Calu3 (cell line): ENCODE results near the gene KLK12. TPM values are rescaled to one million over a fixed set of nuclear protein-coding genes. Genes with fewer than 3 reads are reported as not detected.
A peak's percentile ranks its signal among the peaks of the same experiment; 100 is the strongest.

Source experiments
- BruUV-seq: library from RNA; stranded (reverse); fragments of 400-500 nt; replicated peaks from 2 replicates; lab custom pipeline; 2021; lab: Mats Ljungman, UMichigan
- CTCF ChIA-PET: fragments of 300-600 bp; sonication (Branson Sonifier 250); formaldehyde crosslinking; loops from one replicate; lab custom pipeline; 2022; ENCODE audit warnings: antibody characterized with exemption; lab: Charles Lee
- DNase-seq: peaks from one replicate; pipeline ENCODE4 v3.0.0; 2022
- H3K27ac Mint-ChIP-seq: one replicate; pipeline ENCODE4 v1.8.0; 2022; ENCODE audit warnings: mixed read lengths; ENCODE audit not compliant: unreplicated experiment
- H3K27me3 Mint-ChIP-seq: one replicate; pipeline ENCODE4 v1.8.0; 2022; ENCODE audit warnings: mixed read lengths; ENCODE audit not compliant: unreplicated experiment
- H3K36me3 Mint-ChIP-seq: one replicate; pipeline ENCODE4 v1.8.0; 2022; ENCODE audit warnings: mild to moderate bottlenecking, moderate library complexity, mixed read lengths; ENCODE audit not compliant: insufficient read depth, unreplicated experiment
- H3K4me1 Mint-ChIP-seq: one replicate; pipeline ENCODE4 v1.8.0; 2022; ENCODE audit warnings: mild to moderate bottlenecking, low read depth, mixed read lengths; ENCODE audit not compliant: unreplicated experiment
- H3K4me3 Mint-ChIP-seq: one replicate; pipeline ENCODE4 v1.8.0; 2022; ENCODE audit warnings: mild to moderate bottlenecking, low read depth, moderate library complexity, mixed read lengths; ENCODE audit not compliant: unreplicated experiment
- H3K9me3 Mint-ChIP-seq: one replicate; pipeline ENCODE4 v1.8.0; 2022; ENCODE audit warnings: low read depth, mixed read lengths; ENCODE audit not compliant: unreplicated experiment
- intact Hi-C: fragments of 100-400 bp; cut with micrococcal nuclease; formaldehyde crosslinking; loops from one replicate; pipeline ENCODE4 v1.10.0; 2022; ENCODE audit not compliant: unreplicated experiment
- total RNA-seq: library from RNA; stranded (reverse); gene quantifications from 2 replicates; pipeline ENCODE4 v1.2.3, GENCODE V29; 2022
- TF ChIP-seq, protein P1 (sequence below): fragments of 200-600 bp; IDR thresholded peaks from one replicate; pipeline ENCODE4 v1.8.0; 2022; ENCODE audit warnings: antibody characterized with exemption; ENCODE audit not compliant: unreplicated experiment

Gene KLK12
- total RNA-seq, 1 experiment from 2014 or later = not detected

DNA sequence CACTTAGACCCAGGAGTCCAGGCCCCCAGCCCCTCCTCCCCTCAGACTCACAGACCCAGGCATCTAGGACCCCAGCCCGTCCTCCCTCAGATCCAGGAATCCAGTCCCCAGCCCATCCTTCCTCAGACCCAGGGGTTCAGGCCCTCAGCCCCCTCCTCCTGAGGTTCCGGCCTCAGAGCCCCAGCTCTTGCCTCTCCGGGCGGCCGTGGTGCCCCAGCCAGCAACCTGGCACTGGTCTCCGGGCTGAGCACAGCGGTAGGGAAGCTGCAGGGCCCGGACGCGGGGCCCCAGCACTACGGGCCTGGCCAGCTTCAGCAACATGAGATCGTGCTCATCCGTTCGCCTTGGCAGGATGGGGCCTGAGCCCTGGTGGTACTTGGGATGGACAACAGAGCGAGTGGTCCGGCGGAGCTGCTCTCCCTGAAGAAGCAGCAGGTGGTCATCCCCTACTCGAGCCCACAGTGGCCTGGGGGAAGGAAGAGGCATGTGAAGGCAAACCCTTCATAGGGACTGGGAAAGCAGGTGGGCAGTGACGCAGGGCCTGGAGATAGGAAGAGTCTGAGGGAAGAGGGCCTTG is 19.0 kb downstream of the KLK12 start:
- CTCF ChIA-PET = interaction anchor here (1.6 to 2.2 kb wide), 3 partner anchors 24 to 117 kb away, joined by 6 to 38 read pairs (median 9); partner anchors contain the start of gene KLK6
- BruUV-seq = no TSS peak
- TF ChIP-seq, protein P1, sequence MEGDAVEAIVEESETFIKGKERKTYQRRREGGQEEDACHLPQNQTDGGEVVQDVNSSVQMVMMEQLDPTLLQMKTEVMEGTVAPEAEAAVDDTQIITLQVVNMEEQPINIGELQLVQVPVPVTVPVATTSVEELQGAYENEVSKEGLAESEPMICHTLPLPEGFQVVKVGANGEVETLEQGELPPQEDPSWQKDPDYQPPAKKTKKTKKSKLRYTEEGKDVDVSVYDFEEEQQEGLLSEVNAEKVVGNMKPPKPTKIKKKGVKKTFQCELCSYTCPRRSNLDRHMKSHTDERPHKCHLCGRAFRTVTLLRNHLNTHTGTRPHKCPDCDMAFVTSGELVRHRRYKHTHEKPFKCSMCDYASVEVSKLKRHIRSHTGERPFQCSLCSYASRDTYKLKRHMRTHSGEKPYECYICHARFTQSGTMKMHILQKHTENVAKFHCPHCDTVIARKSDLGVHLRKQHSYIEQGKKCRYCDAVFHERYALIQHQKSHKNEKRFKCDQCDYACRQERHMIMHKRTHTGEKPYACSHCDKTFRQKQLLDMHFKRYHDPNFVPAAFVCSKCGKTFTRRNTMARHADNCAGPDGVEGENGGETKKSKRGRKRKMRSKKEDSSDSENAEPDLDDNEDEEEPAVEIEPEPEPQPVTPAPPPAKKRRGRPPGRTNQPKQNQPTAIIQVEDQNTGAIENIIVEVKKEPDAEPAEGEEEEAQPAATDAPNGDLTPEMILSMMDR = no peak
- no peaks in the 10 kb centered on the region for H3K9me3 Mint-ChIP-seq
- intact Hi-C loops = loop anchor here (1.0 to 10.0 kb wide), 2 partner anchors 85 to 211 kb away; no protein-coding TSS in a partner anchor
- peaks cover 4% of the 10 kb centered on the region for H3K27me3 Mint-ChIP-seq
- no peak for DNase-seq
- H3K36me3 Mint-ChIP-seq = peaks cover 57% of the 10 kb centered on the region
- no peak overlapping the region for H3K27ac Mint-ChIP-seq
- peak overlapping the region; percentile 89 for H3K4me3 Mint-ChIP-seq
- H3K4me1 Mint-ChIP-seq = peaks cover 33% of the 10 kb centered on the region

DNA sequence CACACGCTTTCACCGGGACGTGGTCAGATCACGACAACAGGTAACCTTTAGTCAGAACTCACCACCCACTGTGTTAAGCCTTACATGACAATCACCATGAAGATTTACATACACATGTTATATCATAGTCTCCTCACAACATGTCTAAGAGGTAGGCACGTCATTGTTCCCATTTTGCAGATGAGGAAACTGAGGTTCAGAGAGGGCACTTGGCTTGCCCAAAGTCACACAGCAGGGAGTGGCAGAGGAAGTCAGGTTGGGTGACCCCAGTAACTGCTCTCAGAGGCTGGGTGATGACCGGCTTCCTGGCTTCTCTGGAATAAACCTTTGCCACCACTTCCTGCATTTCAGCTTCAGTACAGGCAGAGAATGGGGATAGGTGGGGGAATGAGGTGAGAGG is 20.6 kb downstream of the KLK12 start:
- no peak for DNase-seq
- intact Hi-C loops = loop anchor here (10.0 kb wide), 1 partner anchor 209 kb away; no protein-coding TSS in a partner anchor
- Mint-ChIP-seq H3K27ac (no peak overlapping the region), H3K36me3 (peaks cover 48% of the 10 kb centered on the region), H3K4me3 (no peak overlapping the region), H3K4me1 (peaks cover 37% of the 10 kb centered on the region), H3K27me3 (peaks cover 19% of the 10 kb centered on the region), H3K9me3 (no peaks in the 10 kb centered on the region)
- BruUV-seq = no TSS peak
- CTCF ChIA-PET = no interaction called here
- TF ChIP-seq, protein P1 = no peak

- Mint-ChIP-seq H3K4me1 (peaks cover 26% of the 10 kb centered on the region), H3K27ac (no peak overlapping the region), H3K36me3 (peaks cover 33% of the 10 kb centered on the region), H3K9me3 (no peaks in the 10 kb centered on the region), H3K27me3 (peaks cover 28% of the 10 kb centered on the region), H3K4me3 (no peak overlapping the region)
- intact Hi-C loops = loop anchor here (10.0 kb wide), 1 partner anchor 208 kb away; no protein-coding TSS in a partner anchor
- DNase-seq = no peak
- TF ChIP-seq, protein P1 = no peak
- CTCF ChIA-PET = interaction anchor here (1.0 kb wide), 1 partner anchor 20 kb away, joined by 3 read pairs; no protein-coding TSS in a partner anchor
- BruUV-seq = no TSS peak
Observed at GRCh38 chr19:51012661-51013190, 22.1 kb downstream of the KLK12 start.

DNA sequence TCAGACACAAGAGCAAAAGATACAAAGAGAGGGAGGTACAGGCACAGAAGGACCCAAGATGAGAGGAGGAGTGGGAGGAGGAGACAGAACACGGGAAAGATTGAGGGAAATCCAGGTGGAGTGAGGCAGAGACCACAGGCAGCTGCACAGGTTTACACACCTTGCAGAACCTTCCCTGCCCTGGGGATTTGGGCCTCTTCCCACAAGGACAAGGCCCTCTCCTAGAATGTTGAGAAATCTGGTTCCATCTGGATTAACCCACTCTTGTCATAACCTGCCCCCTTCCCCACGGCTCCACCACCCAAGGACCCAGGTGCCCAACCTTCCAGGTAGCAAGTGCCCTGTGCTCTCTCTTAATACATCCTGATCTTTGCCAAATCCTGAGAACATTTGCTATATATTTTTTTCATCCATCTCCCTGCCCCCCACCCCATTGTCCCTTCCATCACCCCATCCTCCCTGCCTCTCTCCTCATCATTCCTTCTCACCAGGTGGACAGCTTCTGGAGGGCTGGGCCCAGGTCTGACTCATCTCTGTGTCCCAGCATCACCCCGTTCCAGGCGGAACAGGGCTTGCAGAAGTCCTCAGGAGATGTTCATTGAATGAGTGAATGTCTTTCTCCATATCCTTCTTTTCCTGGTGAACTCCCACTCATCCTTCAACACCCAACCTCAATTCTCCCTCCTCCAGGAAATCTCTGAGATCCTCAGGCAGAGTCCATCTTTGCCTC is 24.6 kb downstream of the KLK12 start:
- Mint-ChIP-seq H3K9me3 (no peaks in the 10 kb centered on the region), H3K4me3 (no peak overlapping the region), H3K27ac (no peak overlapping the region), H3K27me3 (peaks cover 50% of the 10 kb centered on the region), H3K36me3 (peaks cover 18% of the 10 kb centered on the region), H3K4me1 (peaks cover 25% of the 10 kb centered on the region)
- no peak for DNase-seq
- CTCF ChIA-PET = interaction anchor here (0.9 kb wide), 1 partner anchor 42 kb away, joined by 7 read pairs; no protein-coding TSS in a partner anchor
- TF ChIP-seq, protein P1 = no peak
- intact Hi-C loops = loop anchor here (10.0 kb wide), 1 partner anchor 205 kb away; no protein-coding TSS in a partner anchor
- BruUV-seq = no TSS peak
